HUES64 (cell line): ENCODE data around the gene PDZD2.

ENCODE experiments used
- H3K27ac ChIP-seq: 2 replicates; pipeline ENCODE4 v1.7.0; 2013; ENCODE audit warnings: low read depth, low read length, inconsistent platforms
- H3K27me3 ChIP-seq: 2 replicates; pipeline ENCODE4 v1.6.1; 2013; ENCODE audit warnings: mild to moderate bottlenecking, low read length; ENCODE audit not compliant: insufficient read depth
- H3K36me3 ChIP-seq: 2 replicates; pipeline ENCODE4 v1.6.1; 2013; ENCODE audit warnings: mild to moderate bottlenecking, low read length; ENCODE audit not compliant: insufficient read depth
- H3K4me1 ChIP-seq: 2 replicates; pipeline ENCODE4 v1.6.1; 2013; ENCODE audit warnings: mild to moderate bottlenecking, low read length, moderate library complexity; ENCODE audit not compliant: insufficient read depth
- H3K4me3 ChIP-seq: 2 replicates; pipeline ENCODE4 v1.5.1; 2013; ENCODE audit warnings: mild to moderate bottlenecking, low read length, moderate library complexity
- H3K9ac ChIP-seq: 2 replicates; pipeline ENCODE4 v1.6.1; 2013; ENCODE audit warnings: mild to moderate bottlenecking, low read depth, low read length
- H3K9me3 ChIP-seq: 2 replicates; pipeline ENCODE4 v1.6.1; 2013; ENCODE audit warnings: low read depth, low read length; ENCODE audit not compliant: insufficient read depth
- WGBS: fragments of 150-250, 120-280 bp; methylation state at CpG from one replicate; pipeline ENCODE4 v1.1.7; 2013; ENCODE audit warnings: missing lambda C conversion rate; 5-methylcytosine and 5-hydroxymethylcytosine counted together

PDZD2 gene

DNA sequence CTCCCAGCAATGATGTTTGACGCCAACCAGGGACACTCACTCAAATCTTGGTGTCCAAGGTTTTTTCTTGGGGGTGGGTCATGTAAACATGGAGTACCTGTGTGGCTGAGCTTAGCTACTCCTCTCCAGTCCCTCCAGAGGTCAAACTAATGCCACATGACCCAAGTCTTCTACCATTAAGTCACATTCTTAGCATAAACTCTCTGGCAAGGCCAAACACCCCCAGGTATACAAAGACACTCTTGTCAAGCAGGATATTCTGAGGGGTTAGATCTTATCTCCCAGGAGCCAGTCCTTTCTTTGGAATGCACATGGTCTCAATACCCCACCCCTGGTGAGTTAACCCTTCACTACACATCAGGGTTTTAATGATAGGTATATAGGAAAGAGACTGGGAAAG, 161.4 kb downstream of the PDZD2 start:
- Histone ChIP-seq H3K36me3 (no peaks in the 10 kb centered on the region), H3K27me3 (no peaks in the 10 kb centered on the region), H3K4me1 (no peaks in the 10 kb centered on the region), H3K9me3 (no peaks in the 10 kb centered on the region), H3K4me3 (no peak overlapping the region), H3K27ac (no peak overlapping the region), H3K9ac (no peak overlapping the region)
- WGBS: 90% methylated on average over 1 of the region's 1 CpG

- H3K4me1 ChIP-seq: no peaks in the 10 kb centered on the region
- H3K36me3 ChIP-seq: no peaks in the 10 kb centered on the region
- no peaks in the 10 kb centered on the region for H3K9me3 ChIP-seq
- H3K27ac ChIP-seq: no peak overlapping the region
- H3K27me3 ChIP-seq: no peaks in the 10 kb centered on the region
- no peak overlapping the region for H3K4me3 ChIP-seq
- WGBS: 91% methylated on average over 9 of the region's 9 CpGs
- no peak overlapping the region for H3K9ac ChIP-seq
Observed at GRCh38 chr5:31805785-31806400, 167.0 kb downstream of the PDZD2 start.

- H3K9ac ChIP-seq: no peak overlapping the region
- no peaks in the 10 kb centered on the region for H3K9me3 ChIP-seq
- H3K27me3 ChIP-seq: no peaks in the 10 kb centered on the region
- H3K36me3 ChIP-seq: no peaks in the 10 kb centered on the region
- WGBS: 92% methylated on average over 6 of the region's 6 CpGs
- H3K27ac ChIP-seq: no peak overlapping the region
- no peaks in the 10 kb centered on the region for H3K4me1 ChIP-seq
- H3K4me3 ChIP-seq: no peak overlapping the region
Observed at GRCh38 chr5:31806561-31806960, 167.6 kb downstream of the PDZD2 start.

DNA sequence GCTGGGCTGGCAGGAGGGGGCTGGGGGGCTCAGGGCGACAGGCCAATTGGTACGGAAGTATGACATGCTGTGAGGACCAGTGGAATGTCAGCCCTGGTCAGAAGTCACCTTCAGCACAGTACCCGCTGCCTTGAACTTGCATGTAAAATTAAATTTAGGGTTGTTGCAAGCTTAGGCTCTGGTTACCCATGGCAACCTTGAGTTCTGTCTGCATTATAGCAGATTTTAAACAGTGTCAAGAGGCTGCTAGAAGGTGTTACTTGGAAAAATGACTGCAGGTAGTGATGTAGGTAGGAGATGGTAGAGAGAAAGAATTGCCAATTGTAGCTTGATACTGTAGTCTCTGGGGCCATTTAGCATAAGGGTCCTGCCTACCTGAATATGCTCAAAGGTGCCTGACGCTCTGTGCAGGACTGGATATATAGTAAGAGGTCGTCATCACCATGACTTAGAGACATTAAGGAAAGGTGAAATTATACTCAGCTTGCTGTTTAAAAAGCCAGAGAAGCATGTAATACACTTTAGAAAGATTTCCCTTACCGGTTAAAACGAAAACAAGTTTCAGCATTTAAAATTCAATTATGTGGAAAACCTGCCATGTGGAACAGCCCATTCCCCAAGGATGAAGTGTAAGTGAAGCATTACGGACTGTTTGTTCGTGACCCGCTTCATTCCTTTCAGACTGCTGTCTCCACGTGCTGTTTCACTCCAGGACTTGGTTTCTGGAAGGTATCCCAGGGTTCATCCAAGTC, 169.0 kb downstream of the PDZD2 start:
- Histone ChIP-seq H3K9ac (no peak overlapping the region), H3K4me3 (no peak overlapping the region), H3K27me3 (no peaks in the 10 kb centered on the region), H3K27ac (no peak overlapping the region), H3K4me1 (no peaks in the 10 kb centered on the region), H3K36me3 (no peaks in the 10 kb centered on the region), H3K9me3 (no peaks in the 10 kb centered on the region)
- WGBS: 93% methylated on average over 11 of the region's 11 CpGs

DNA sequence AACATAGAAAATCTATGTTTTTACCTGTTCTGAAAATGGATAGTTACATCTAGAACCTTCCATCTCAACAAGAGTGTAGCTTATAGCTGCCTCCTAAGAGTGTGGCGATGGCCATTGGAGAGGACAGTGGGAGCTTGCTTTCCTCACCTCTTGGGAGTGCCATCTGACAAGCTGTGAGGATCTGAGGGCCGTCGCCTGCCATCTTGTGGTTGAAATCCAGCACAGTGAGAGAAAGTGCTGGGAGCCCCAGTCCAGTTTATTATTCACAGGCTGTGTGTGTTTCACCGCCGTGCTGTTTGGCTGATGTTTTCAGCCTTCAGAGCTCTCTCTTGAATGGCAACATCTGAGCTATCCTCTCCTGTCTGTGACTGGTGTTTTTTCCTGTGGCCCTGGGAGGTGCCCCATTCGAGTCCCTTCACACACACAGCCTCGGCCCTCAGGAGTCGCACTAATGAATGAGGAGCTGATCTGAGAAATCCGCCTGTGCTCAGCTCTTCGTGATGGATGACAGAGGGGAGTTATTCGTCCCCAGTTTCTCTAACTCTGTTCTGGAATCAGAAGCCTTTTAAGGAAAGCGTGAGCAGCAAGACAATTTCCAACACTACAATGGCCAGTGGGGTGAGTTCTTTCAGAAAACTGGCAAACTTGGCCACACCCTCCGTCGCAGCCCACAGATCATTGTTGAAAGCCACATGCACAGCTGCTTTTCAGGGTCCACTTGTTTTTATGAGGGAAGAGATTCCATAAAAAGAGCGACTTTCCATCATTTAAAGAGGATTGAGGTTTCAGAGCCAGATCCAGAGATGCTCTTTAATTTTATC, 170.3 kb downstream of the PDZD2 start:
- Histone ChIP-seq H3K4me1 (no peaks in the 10 kb centered on the region), H3K4me3 (no peak overlapping the region), H3K27ac (no peak overlapping the region), H3K36me3 (no peaks in the 10 kb centered on the region), H3K9me3 (no peaks in the 10 kb centered on the region), H3K27me3 (no peaks in the 10 kb centered on the region), H3K9ac (no peak overlapping the region)
- 61% methylated on average over 15 of the region's 15 CpGs for WGBS

- Histone ChIP-seq H3K4me1 (peaks cover 5% of the 10 kb centered on the region; the same call in 1 of the 2 replicates), H3K4me3 (no peak overlapping the region), H3K27ac (no peak overlapping the region), H3K27me3 (no peaks in the 10 kb centered on the region), H3K36me3 (no peaks in the 10 kb centered on the region), H3K9me3 (no peaks in the 10 kb centered on the region), H3K9ac (no peak overlapping the region)
- whole genome bisulfite sequencing: 92% methylated on average over 1 of the region's 1 CpG
Observed at GRCh38 chr5:31811210-31811609, 172.3 kb downstream of the PDZD2 start.

DNA sequence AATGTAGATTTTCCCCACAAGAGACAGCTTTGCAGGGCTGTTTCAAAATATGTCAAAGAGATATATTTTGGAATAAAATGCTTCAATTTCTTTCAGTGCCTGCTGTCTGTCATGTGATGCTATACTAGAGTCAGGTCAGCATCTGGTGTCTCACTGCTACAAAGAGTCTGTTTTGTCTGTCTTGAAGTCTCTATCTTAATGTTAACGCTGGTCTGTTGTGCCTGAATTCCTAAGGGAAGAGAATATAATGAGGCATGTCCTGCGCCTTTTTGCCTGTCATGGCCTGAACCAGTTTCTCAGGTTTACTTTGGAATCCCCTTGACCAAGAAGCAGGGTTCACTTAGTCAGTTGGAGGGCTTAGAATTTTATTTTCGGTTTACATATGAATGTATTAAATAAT, 176.4 kb downstream of the PDZD2 start:
- no peaks in the 10 kb centered on the region for H3K36me3 ChIP-seq
- 75% methylated on average over 3 of the region's 3 CpGs for WGBS
- H3K27ac ChIP-seq: no peak overlapping the region
- H3K9ac ChIP-seq: no peak overlapping the region
- H3K27me3 ChIP-seq: no peaks in the 10 kb centered on the region
- no peak overlapping the region for H3K4me3 ChIP-seq
- H3K4me1 ChIP-seq: peaks cover 5% of the 10 kb centered on the region; the same call in 1 of the 2 replicates
- no peaks in the 10 kb centered on the region for H3K9me3 ChIP-seq

GRCh38 chr5:31819926-31820516, 181.1 kb downstream of the PDZD2 start:
- Histone ChIP-seq H3K27ac (no peak overlapping the region), H3K4me1 (peaks cover 5% of the 10 kb centered on the region; the same call in 1 of the 2 replicates), H3K27me3 (no peaks in the 10 kb centered on the region), H3K9me3 (no peaks in the 10 kb centered on the region), H3K9ac (no peak overlapping the region), H3K4me3 (no peak overlapping the region), H3K36me3 (no peaks in the 10 kb centered on the region)
- WGBS: 81% methylated on average over 3 of the region's 4 CpGs

DNA sequence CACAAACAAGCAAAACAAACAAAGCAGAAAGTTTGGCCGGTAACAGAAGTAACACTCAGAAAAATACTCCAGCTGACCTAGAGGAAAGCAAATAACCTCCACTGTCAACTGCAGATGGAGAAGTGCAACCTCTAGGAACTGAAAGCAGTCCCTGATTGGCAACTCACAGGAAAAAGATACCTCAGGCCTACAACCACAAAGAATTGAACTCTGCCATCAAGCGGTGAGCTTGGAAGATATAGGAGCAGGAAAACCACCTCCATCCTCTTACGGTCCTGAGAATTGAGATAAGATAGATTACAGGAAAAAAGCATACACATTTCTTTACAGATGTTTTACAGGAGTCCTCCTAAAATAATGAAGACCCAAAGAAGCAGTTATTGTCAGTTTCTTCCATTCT, 184.5 kb downstream of the PDZD2 start:
- H3K27me3 ChIP-seq: no peaks in the 10 kb centered on the region
- no peak overlapping the region for H3K27ac ChIP-seq
- no peaks in the 10 kb centered on the region for H3K36me3 ChIP-seq
- H3K9me3 ChIP-seq: peaks cover 8% of the 10 kb centered on the region
- no peak overlapping the region for H3K4me3 ChIP-seq
- no peaks in the 10 kb centered on the region for H3K4me1 ChIP-seq
- no peak overlapping the region for H3K9ac ChIP-seq
- WGBS: 95% methylated on average over 2 of the region's 3 CpGs

GRCh38 chr5:31824869-31825517, 186.1 kb downstream of the PDZD2 start:
- H3K9me3 ChIP-seq: peaks cover 15% of the 10 kb centered on the region
- no peaks in the 10 kb centered on the region for H3K36me3 ChIP-seq
- H3K27ac ChIP-seq: no peak overlapping the region
- no peak overlapping the region for H3K4me3 ChIP-seq
- H3K9ac ChIP-seq: no peak overlapping the region
- no peaks in the 10 kb centered on the region for H3K27me3 ChIP-seq
- H3K4me1 ChIP-seq: no peaks in the 10 kb centered on the region
- 89% methylated on average over 8 of the region's 8 CpGs for WGBS
